Osteoblast (primary cell): ENCODE data around the gene REC114. TPM values are rescaled to one million over a fixed set of nuclear protein-coding genes. Genes with fewer than 3 reads are reported as not detected.

Experiments used
- DNase-seq: peaks from one replicate; pipeline ENCODE4 v3.0.0; 2011; ENCODE audit warnings: low spot score, mixed read lengths; ENCODE audit not compliant: insufficient read length; ENCODE audit errors: missing footprints
- H2AFZ ChIP-seq: 2 replicates; pipeline ENCODE4 v1.6.0; 2011; ENCODE audit warnings: mild to moderate bottlenecking, low read length
- H3K27ac ChIP-seq: 2 replicates; pipeline ENCODE4 v1.5.1; 2011; ENCODE audit warnings: mild to moderate bottlenecking, low read depth, low read length, moderate library complexity
- H3K27me3 ChIP-seq: 2 replicates; pipeline ENCODE4 v1.6.0; 2012; ENCODE audit warnings: mild to moderate bottlenecking, control low read depth, inconsistent platforms, low read length, moderate library complexity; ENCODE audit not compliant: insufficient read depth
- H3K36me3 ChIP-seq: 2 replicates; pipeline ENCODE4 v1.5.1; 2011; ENCODE audit warnings: mild to moderate bottlenecking, low read length, control low read depth, moderate library complexity; ENCODE audit not compliant: insufficient read depth
- H3K4me1 ChIP-seq: 2 replicates; pipeline ENCODE4 v1.5.1; 2011; ENCODE audit warnings: mild to moderate bottlenecking, low read length, control low read depth, moderate library complexity; ENCODE audit not compliant: insufficient read depth
- H3K4me2 ChIP-seq: 2 replicates; pipeline ENCODE4 v1.6.0; 2011; ENCODE audit warnings: mild to moderate bottlenecking, low read length; ENCODE audit not compliant: insufficient read depth
- H3K4me3 ChIP-seq: fragments of 200-600 bp; sonication (generic); 3 replicates; pipeline ENCODE4 v1.5.1; 2012; ENCODE audit warnings: mild to moderate bottlenecking, low read length, inconsistent platforms; ENCODE audit not compliant: insufficient read depth
- H3K79me2 ChIP-seq: 2 replicates; pipeline ENCODE4 v1.6.0; 2012; ENCODE audit warnings: mild to moderate bottlenecking, low read length, control low read depth, inconsistent platforms; ENCODE audit not compliant: insufficient read depth
- H3K9me3 ChIP-seq: 2 replicates; pipeline ENCODE4 v1.5.1; 2011; ENCODE audit warnings: low read depth, low read length, control low read depth
- H4K20me1 ChIP-seq: 2 replicates; pipeline ENCODE4 v1.6.0; 2012; ENCODE audit warnings: mild to moderate bottlenecking, low read length, control low read depth; ENCODE audit not compliant: insufficient read depth
- CTCF ChIP-seq: IDR thresholded peaks from 2 replicates; pipeline ENCODE4 v1.5.1; 2011; ENCODE audit warnings: mild to moderate bottlenecking, low read depth, low read length, moderate library complexity; ENCODE audit errors: extremely low read depth
- total RNA-seq: library from RNA; depleted of rRNA; stranded (reverse); fragments of >200 nt; gene quantifications from 2 replicates; pipeline ENCODE4 v1.2.3, GENCODE V29; 2012

Gene REC114
- total RNA-seq, 1 donor = not detected

GRCh38 chr15:73590263-73590662 lies 147.3 kb downstream of the REC114 start:
- H2AFZ ChIP-seq = no peak overlapping the region
- no peaks in the 10 kb centered on the region for H3K9me3 ChIP-seq
- peaks cover 89% of the 10 kb centered on the region for H3K79me2 ChIP-seq
- DNase-seq = no peak
- no peaks in the 10 kb centered on the region for H3K4me1 ChIP-seq
- no peak for TF ChIP-seq CTCF
- H3K27me3 ChIP-seq = no peaks in the 10 kb centered on the region
- H3K36me3 ChIP-seq = peaks cover 51% of the 10 kb centered on the region
- H3K4me3 ChIP-seq = no peak overlapping the region
- H3K4me2 ChIP-seq = no peak overlapping the region
- no peak overlapping the region for H3K27ac ChIP-seq
- H4K20me1 ChIP-seq = peaks cover 27% of the 10 kb centered on the region

GRCh38 chr15:73593304-73594074 lies 150.5 kb downstream of the REC114 start:
- peaks cover 26% of the 10 kb centered on the region for H3K4me1 ChIP-seq
- peaks cover 98% of the 10 kb centered on the region for H3K79me2 ChIP-seq
- H3K27ac ChIP-seq = no peak overlapping the region
- no peaks in the 10 kb centered on the region for H3K9me3 ChIP-seq
- H2AFZ ChIP-seq = no peak overlapping the region
- no peak for TF ChIP-seq CTCF
- no peak overlapping the region for H3K4me3 ChIP-seq
- no peak overlapping the region for H3K4me2 ChIP-seq
- no peaks in the 10 kb centered on the region for H3K27me3 ChIP-seq
- H3K36me3 ChIP-seq = peaks cover 23% of the 10 kb centered on the region
- no peak for DNase-seq
- peaks cover 57% of the 10 kb centered on the region for H4K20me1 ChIP-seq

- H3K79me2 ChIP-seq = peaks cover 99% of the 10 kb centered on the region
These were observed 151.1 kb downstream of the REC114 start for GRCh38 chr15:73594109-73594508.

More at GRCh38 chr15:73594109-73594508, 151.1 kb downstream of the REC114 start:
- H3K4me3 ChIP-seq = no peak overlapping the region
- H3K4me1 ChIP-seq = peaks cover 33% of the 10 kb centered on the region
- H3K9me3 ChIP-seq = no peaks in the 10 kb centered on the region
- no peak overlapping the region for H3K4me2 ChIP-seq
- TF ChIP-seq CTCF = no peak
- no peaks in the 10 kb centered on the region for H3K27me3 ChIP-seq
- no peak overlapping the region for H2AFZ ChIP-seq
- H4K20me1 ChIP-seq = peaks cover 64% of the 10 kb centered on the region
- H3K36me3 ChIP-seq = peaks cover 20% of the 10 kb centered on the region
- H3K27ac ChIP-seq = no peak overlapping the region
- no peak for DNase-seq
